ENCODE results near the gene ROBO2. TPM values are rescaled to one million over a fixed set of nuclear protein-coding genes. Genes with fewer than 3 reads are reported as not detected.

Gene ROBO2
- total RNA-seq, 1 donor from 2014 or later, result 22.7 TPM

GRCh38 chr3:77091809-77092208, 51.9 kb downstream of the ROBO2 start:
- H3K27me3 Mint-ChIP-seq, result no peaks in the 10 kb centered on the region
- H3K9me3 Mint-ChIP-seq, result peaks cover 4% of the 10 kb centered on the region
- TF ChIP-seq, protein P1, sequence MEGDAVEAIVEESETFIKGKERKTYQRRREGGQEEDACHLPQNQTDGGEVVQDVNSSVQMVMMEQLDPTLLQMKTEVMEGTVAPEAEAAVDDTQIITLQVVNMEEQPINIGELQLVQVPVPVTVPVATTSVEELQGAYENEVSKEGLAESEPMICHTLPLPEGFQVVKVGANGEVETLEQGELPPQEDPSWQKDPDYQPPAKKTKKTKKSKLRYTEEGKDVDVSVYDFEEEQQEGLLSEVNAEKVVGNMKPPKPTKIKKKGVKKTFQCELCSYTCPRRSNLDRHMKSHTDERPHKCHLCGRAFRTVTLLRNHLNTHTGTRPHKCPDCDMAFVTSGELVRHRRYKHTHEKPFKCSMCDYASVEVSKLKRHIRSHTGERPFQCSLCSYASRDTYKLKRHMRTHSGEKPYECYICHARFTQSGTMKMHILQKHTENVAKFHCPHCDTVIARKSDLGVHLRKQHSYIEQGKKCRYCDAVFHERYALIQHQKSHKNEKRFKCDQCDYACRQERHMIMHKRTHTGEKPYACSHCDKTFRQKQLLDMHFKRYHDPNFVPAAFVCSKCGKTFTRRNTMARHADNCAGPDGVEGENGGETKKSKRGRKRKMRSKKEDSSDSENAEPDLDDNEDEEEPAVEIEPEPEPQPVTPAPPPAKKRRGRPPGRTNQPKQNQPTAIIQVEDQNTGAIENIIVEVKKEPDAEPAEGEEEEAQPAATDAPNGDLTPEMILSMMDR (conservative IDR thresholded peaks at IDR 0.05), result no peak
- H3K36me3 Mint-ChIP-seq, result peaks cover 2% of the 10 kb centered on the region
- H3K4me1 Mint-ChIP-seq (ENCODE audit: unreplicated experiment), result peaks cover 7% of the 10 kb centered on the region
- no peak overlapping the region for H3K4me3 Mint-ChIP-seq
- no peak overlapping the region for H3K27ac Mint-ChIP-seq
- DNase-seq (ENCODE audit: extremely low spot score, unreplicated experiment), result no peak

- peaks cover 4% of the 10 kb centered on the region for H3K9me3 Mint-ChIP-seq
- H3K36me3 Mint-ChIP-seq, result peaks cover 5% of the 10 kb centered on the region
- no peak overlapping the region for H3K27ac Mint-ChIP-seq
- TF ChIP-seq, protein P1 (conservative IDR thresholded peaks at IDR 0.05), result no peak
- H3K4me1 Mint-ChIP-seq (ENCODE audit: unreplicated experiment), result peaks cover 10% of the 10 kb centered on the region
- DNase-seq (ENCODE audit: extremely low spot score, unreplicated experiment), result no peak
- no peak overlapping the region for H3K4me3 Mint-ChIP-seq
- H3K27me3 Mint-ChIP-seq, result no peaks in the 10 kb centered on the region
These were observed 53.2 kb downstream of the ROBO2 start for GRCh38 chr3:77093101-77093500.

DNA sequence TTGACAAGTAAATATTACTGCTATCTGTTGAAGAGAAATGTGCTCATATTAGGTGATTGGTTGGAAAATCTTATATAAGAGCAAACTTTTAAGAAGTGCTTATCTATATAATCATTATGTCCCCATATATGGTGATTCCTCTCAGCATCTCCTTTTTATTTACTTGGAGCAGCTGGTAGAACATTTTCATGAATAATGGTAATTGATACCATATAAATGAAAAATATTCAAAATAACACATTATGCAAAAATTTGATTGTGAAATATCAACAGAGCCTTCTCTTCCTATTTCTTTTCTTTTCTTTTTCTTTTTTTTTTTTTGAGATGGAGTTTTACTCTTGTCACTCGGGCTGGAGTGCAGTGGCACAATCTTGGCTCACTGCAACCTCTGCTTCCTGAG, 56.2 kb downstream of the ROBO2 start:
- no peak overlapping the region for H3K27ac Mint-ChIP-seq
- H3K4me1 Mint-ChIP-seq (ENCODE audit: unreplicated experiment), result peaks cover 10% of the 10 kb centered on the region
- no peak for DNase-seq (ENCODE audit: extremely low spot score, unreplicated experiment)
- H3K4me3 Mint-ChIP-seq, result no peak overlapping the region
- TF ChIP-seq, protein P1 (conservative IDR thresholded peaks at IDR 0.05), result no peak
- peaks cover 5% of the 10 kb centered on the region for H3K36me3 Mint-ChIP-seq
- H3K9me3 Mint-ChIP-seq, result no peaks in the 10 kb centered on the region
- no peaks in the 10 kb centered on the region for H3K27me3 Mint-ChIP-seq

- H3K36me3 Mint-ChIP-seq, result peaks cover 5% of the 10 kb centered on the region
- no peak overlapping the region for H3K4me3 Mint-ChIP-seq
- H3K9me3 Mint-ChIP-seq, result no peaks in the 10 kb centered on the region
- peaks cover 10% of the 10 kb centered on the region for H3K4me1 Mint-ChIP-seq (ENCODE audit: unreplicated experiment)
- TF ChIP-seq, protein P1 (conservative IDR thresholded peaks at IDR 0.05), result no peak
- no peak overlapping the region for H3K27ac Mint-ChIP-seq
- no peak for DNase-seq (ENCODE audit: extremely low spot score, unreplicated experiment)
- H3K27me3 Mint-ChIP-seq, result no peaks in the 10 kb centered on the region
These were observed 57.3 kb downstream of the ROBO2 start for GRCh38 chr3:77096966-77097890.

DNA sequence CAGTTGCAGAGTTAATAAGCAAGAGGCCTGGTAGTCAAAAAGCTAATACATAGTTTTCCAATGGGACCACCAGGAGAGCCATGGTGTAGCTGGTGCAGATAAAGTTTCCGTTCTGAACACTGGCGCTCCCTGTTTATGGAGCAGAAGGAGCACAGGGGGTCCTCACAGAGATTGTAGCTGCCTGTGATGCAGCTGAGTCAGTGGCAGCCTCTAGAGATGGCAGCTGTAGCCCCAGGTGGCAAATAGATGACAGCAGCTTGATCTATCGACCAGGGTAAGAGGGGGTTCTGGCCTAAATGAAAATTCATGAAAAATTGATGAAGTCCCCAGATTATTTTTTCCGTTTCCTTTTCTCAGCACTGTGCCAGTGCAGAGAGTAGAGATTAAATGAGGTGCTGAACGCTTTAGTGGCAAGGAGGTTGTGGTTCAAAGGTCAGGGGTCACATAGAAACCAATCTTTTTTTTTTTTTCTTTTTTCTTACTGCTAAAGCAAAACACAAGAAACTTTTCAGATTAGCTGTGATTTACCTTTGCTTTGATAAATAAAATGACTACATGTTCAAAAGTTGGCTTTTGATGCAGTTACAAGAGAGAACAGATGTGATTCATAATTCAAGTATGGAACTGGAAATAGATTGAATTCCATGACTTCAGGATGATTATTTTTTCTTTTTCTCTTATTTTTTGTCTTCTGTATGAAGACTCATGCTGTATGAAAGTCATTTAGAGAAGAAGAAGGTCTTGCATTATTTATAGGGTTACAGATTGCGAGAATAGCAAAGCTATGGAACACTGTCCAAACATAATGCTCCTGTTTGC, 63.3 kb downstream of the ROBO2 start:
- DNase-seq (ENCODE audit: extremely low spot score, unreplicated experiment), result no peak
- TF ChIP-seq, protein P1 (conservative IDR thresholded peaks at IDR 0.05), result no peak
- Mint-ChIP-seq H3K36me3 (no peaks in the 10 kb centered on the region), H3K27me3 (no peaks in the 10 kb centered on the region), H3K9me3 (no peaks in the 10 kb centered on the region), H3K4me3 (no peak overlapping the region), H3K27ac (no peak overlapping the region), H3K4me1 (ENCODE audit: unreplicated experiment) (peaks cover 8% of the 10 kb centered on the region)

Data from type B pancreatic cell (in vitro differentiated cells).